CD4-positive, alpha-beta T cell treated with Interleukin-15 for 1 hour (primary cell): Measurements from ENCODE around the gene SRGAP3.

ENCODE experiments used
- DNase-seq: peaks from one replicate; pipeline ENCODE4 v3.0.0-alpha.2; 2020

The SRGAP3 gene

DNA sequence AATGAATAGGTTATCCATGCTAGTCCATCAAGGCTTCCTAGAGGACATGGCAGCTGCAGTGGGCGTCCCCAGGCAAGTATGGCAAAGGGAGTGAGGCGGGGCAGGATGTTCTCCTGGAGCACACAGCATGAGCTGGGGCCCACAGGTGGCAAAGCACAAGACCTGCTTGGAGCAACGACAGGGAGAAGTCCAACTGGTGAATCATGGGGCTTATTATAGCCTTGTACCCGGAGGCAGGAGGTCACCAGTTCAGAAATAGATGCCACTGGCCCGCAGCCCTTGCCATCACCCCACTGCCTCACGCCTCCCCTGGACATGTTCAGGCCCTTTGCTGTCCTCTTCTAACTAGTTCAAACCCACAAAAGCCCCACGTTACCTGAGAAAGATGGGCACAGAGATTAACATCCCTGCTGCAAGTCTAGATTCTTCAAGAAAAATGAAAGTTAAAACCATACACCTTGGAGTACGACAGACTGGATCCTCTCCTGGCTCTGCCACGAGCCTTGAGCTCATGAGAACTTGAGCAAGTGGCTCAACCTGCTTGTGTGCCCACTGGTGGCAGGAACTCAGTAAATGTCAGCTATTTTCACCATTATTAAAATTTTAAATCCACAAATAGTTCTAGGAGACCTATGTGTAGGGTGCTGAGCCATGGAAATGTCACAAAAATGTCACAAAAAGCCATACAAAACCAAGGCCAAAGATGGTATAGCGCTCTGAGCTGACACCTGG, 1.8 kb upstream of the SRGAP3 start:
- DNase-seq: no peak

DNA sequence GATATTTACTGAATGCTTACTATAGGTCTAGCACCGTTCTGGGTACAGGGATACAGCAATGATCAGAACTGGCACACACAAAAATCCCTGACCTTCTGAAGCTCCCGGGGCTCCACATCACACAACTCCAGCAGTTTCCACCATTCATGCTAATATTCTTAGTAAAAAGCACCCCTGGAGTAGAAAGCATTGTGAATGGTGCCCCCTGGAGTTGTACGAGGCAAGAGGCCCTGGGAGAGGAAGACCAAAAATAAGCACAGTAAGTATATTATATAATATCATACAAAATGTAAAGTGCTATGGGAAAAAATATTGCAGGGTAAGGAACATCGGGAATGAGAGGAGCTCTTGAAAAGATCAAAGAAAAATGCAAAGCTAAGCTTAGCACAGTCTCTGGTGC, 790 bp upstream of the SRGAP3 start:
- no peak for DNase-seq

DNA sequence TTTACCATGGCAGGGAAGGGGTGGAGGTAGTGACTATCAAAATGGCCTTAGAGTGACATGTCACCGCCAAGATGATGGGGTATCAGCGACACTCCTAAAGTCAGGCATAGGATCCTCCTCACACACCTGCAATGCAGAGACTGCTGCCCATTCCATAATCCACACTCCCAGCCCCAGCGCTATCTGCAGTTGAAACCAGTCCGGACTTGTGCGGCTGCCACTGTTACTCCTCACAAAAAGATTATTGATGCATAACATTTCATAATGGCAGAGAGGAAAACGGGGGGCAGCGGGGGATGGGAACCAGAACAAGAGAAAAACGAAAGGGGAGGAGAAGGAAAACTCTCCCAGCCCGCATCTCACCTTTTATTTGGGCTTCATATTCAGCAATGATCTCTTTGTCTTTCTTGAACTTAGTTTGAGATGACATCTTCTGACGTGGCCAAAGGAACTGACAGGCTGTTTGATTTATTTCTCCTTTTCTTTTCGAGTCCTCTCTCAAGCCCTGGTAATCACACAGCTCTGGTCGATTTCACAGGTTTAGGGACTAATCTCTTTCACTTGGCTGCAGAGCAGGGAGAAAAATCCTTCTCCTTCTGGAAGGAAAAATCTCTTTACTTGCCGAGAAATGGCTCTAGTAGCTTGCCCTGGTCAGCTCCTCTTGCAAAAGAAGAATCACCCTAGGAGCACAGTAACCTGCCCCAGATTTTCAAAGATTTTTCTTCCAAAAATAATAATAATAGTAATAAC, 749 bp downstream of the SRGAP3 start:
- no peak for DNase-seq

DNA sequence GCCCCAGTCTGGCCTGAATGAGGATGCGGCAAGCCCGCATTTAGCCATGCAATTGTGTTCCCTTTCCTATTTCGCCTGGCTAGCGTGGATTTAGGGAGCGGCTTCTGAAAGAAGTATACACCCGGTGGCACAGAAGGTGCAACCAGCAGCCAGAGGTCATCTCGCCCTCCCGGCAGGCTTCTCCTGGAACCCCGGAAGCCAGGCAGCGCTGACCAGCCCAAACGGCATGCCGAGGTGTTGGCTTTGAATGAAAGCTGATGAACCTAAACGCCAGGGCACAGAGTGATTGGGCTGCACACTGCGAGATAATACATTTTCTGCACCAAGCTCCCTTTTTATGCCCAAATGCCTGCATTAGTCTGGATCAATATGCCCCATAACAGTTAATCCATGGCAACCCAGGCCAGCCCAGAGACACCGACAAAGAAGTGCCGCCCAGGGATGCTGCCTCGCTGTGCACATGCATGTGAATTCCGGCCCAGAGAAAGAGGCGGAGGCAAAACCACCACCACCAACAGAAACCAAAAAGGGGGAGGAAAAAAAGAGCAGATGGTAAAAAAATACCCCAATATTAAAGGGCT, 1.4 kb downstream of the SRGAP3 start:
- DNase-seq: no peak

DNA sequence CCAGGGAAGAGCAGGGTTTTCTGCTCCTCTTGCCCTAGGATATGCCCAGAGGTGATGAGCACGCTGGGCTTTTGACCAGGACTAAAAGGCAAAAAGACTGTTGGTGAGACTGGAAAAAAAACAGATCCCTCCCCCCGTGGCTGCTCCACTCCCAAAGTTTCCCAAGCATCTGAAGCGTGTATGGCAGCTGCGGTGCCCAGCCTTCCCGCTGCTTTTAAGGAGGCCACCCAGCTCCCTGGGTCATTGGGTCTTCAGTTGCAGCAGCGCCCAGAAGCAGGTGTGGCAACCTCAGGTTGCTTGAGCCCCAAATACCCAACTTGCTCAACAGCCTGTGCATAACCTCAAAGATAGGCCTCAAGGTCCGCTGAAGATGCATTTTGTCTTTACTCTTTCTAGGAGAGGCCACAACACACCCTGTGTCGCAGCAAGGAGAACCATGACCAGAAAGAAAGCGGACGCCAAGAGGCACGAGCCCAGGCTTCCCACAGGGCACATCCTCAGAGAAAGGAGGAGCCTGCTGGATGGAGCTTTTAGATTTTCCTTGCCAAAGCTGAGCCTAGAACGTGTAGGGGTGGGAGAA, 2.0 kb downstream of the SRGAP3 start:
- DNase-seq: no peak

DNA sequence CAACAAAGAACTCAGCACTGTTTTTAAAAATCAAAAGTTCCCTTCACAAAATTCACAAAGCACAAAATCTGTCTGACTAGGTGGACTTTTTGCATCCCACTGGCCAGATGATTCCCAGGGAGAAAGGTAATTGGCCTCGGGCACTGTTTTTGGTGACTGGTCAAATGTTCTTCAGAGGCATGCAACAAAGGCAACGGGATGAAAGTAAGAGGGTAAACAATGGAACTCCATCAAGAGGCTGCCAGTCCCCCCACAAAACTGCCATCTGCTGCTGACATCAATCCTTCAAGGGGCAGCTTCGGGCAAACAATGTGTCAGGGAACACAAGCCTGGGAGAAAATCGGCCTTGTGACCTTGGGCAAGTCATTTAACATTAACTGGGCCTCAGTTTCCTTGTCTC, 3.3 kb downstream of the SRGAP3 start:
- no peak for DNase-seq

DNA sequence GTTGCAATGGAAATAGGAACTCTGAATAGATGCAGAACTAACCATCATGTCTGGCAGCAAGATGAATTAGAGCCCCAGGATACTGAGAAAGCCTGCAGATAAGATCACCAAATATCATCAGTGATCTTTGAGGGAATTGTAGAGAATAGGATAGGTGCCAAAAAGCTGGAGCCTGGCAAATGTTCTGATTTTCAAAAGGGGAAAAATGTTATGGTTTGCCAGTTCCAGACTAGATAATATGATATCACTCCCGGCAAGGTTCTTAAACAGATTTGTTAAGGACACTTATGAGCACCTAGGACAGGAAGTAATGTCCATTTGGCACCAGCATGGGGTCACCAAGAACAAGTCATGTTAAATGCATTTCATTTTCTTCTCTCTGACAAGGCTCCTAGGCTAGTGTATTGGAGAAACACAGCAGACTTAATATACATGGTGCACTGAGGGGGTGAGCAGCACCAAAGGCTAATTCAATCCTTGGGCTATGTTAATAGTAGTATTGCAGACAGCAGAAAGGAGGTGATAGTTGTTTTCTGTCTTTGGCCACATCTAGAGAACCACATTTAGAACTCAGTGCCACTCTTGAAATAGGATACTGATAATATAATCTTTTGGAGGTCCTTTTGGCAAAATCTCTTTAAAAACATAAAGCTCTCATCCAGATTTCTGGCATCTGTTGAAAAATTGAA, 4.8 kb downstream of the SRGAP3 start:
- no peak for DNase-seq

DNA sequence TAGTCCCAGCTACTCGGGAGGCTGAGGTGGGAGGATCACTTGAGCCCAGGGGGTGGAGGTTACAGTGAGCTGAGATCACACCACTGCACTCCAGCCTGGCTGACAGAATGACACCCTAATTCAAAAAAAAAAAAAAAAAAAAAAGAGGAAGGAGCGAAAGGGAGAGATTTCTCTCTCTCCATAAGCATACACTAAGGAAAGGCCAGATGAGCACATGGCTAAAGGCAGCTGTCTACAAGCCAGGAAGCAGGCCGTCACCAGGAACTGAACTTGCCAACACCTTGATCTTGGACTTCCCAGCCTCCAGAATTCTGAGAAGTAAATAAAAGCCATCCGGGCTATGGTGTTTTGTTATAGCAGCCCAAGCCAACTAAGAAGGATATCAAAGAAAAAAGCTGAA, 7.5 kb downstream of the SRGAP3 start:
- no peak for DNase-seq

DNA sequence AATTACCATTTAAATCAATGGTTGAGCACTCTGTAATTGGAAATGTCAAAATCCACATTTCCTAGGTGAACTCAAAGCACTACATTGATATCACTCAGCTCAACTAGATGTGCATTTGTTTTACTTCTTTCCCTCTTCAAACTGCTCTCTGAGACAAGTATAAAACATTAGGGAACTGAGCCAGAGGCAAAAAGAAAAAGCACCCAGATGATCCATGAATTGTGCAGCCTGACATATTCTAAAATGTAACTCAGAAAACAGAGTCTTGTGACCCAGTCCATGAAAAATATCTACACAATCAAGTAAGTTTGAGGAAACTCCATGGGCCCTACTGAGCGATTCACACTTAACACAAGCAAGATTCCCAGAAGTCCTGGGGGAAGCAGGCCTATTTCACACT, 9.8 kb downstream of the SRGAP3 start:
- no peak for DNase-seq

DNA sequence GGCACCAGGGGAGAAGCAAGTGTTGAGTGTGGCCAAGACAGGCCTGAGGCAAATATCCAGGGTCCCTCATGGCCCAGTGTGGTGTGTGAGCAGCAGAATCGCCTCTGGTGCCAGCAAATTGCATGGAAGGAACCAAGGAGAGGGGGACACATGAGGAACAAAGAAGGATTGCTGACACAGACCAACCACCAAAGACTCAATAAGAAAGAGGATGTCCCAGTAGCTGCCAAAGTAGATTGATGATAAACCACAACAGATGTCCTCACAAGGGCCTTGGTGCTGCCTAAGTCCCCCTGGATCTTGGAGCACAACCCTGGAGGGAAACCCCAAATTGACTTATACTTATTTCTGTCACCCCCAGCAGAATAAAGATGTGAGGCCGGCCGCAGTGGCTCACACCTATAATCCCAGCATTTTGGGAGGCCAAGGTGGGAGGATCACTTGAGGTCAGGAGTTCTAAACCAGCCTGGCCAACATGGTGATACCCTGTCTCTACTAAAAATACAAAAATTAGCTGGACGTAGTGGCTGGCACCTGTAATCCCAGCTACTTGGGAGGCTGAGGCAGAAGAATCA, 10.6 kb downstream of the SRGAP3 start:
- DNase-seq: no peak

DNA sequence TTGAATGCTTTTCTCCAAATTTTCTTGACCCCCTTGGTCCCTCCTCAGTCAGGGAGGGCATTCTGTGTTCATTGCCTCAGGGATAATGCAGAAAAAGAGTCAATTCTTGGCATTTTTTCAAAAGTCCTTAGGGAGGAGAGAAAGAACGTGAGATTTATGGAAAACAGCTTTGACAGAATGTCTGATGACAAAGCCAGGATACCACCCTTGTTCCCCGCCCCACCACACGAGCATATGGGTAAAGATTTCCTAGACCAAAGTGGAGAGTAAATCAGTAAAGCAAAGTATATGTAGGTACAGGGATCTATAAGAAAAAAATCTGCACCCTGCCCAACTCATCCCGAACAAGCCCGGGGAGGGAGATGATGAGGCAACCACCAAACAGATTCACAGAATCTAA, 11.2 kb downstream of the SRGAP3 start:
- no peak for DNase-seq

DNA sequence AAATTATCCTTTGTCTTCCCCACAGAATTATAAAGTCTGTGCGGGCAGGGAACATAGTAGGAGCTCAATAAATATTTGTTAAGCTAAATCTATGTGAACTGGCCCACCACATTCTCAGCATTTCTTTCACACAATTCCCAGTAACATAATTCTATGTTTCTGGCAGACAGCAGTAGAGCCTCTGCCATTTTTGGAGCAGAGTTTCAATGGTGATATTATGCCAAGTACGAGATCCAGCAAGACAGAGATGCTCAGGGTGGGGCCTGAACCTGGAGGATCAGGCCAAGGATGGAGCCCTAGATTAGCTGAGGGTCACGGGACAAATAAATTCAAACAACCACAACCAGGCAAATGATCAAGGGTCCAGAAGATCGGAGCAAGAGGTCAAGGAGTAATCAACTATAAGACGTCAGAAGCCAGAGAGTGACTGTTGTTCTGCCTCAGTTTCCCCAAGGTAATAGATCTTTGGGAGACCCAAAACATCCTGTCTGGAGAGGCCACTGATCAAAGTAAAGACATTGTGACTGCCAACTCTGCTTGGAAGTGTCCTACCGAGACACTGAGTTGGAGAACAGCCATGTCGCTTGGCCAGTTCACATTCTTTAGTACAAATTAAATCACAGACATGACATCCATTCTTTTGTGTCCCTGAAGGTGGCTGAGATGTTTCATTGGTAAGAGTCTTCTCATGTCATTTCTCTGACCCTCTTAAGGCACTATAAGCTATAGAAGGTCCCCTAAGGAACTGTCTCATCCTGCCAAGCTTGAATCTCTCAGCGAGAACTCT, 15.4 kb downstream of the SRGAP3 start:
- no peak for DNase-seq

DNA sequence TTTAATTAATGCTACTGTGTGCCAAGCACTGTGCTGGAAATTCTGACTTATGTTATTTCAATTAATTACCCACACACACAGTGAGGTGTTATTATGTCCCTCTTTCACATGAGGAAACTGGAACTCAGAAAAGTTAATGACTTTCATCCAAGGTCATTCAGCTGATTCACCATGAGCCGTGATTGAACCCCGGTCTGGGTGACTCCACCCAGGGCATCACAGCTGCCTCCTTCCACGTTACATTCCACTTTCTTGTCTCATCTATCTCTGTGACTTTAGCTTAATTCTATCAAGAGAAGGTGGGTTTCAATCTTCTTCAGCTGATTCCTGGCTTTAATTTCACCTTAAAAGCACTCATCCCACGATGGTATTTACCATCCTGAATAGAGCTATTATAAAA, 16.3 kb downstream of the SRGAP3 start:
- no peak for DNase-seq

DNA sequence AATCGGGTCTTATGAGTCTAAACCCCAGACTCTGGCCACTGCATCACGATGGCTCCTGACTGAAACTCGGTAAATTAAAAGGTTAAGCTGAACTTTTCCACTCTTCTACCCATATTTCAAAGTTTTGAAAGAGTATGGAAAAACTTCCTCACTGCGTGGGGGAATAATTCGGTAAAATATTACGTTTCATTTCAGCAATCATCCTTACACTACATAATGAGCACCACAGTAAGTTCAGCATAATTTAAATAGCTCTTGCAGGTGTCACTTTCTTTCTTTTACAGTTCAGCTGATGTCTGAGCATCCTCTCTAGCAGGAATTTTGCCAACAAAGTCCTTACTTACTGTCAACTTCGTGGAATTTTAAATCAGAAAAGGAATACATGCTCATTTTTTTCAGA, 17.5 kb downstream of the SRGAP3 start:
- no peak for DNase-seq

DNA sequence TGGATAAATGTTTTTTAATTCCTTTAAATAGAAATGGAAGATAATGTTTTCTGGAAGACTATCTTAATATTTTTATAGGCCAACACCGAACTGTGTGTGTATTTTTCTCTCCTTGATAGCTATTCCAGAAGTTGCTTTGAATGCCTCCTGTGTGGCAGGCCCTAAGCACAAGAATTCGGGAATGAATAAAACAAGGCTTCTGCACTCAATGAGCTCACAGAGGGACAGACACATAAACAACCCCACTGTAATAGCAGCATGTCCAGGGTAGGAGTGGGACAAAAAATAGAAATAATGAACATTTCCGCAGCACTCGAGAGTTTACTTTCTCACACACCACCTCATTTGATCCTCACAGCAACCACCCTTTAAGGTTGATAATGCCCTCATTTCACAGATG, 18.0 kb downstream of the SRGAP3 start:
- DNase-seq: no peak

DNA sequence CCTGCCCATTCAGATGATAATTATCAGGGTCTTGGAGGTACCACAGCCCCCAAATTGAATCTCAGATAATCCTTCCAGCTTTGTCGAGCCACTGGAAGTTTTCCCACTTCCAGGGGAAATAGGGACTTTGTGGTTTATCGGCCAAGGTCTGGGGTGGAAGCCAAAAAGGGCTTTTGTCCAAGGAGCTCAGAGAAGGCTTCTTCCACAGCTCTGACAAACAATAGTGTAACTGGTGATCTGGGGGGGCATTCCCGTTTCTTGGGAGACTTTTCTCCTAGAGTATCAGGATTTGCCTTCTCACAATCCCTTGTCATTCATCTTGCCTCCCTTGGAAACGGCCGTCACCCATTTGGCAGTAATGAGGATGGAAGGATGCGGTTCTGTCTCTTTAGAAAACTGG, 18.4 kb downstream of the SRGAP3 start:
- no peak for DNase-seq

DNA sequence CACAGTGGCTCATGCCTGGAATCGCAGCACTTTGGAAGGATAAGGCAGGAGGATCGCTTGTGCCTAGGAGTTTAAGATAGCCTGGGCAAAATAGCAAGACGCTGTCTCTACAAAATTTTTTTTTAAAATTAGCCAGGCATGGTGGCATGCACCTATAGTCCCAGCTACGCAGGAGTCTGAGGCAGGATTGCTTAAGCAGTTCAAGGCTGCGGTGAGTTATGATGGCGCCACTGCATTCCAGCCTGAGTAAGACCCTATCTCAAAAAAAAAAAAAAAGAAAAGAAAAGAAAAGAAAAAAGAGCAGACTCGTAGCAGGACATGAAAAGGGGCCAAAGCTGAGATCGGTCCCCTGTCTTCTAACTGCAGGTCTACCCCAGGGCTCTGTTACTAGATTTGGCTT, 18.9 kb downstream of the SRGAP3 start:
- DNase-seq: no peak

DNA sequence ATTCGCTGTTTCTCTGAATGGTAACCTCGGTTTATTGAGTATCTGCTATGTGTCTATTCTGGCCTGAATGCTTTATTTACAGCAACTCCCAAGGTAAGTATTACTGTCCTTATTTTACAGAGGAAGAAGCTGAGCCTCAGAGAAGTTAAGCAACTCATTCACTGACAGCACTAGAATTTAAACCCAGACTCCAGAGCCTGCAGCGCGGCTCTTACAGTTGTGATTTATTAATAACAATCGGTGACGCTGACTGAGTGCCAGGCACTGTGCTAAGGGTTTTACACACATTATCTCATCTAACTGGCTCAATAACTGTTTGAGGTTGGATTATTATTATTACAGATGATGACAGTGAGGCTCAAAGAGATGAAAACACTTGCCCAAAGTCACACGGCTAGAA, 19.6 kb downstream of the SRGAP3 start:
- no peak for DNase-seq

DNA sequence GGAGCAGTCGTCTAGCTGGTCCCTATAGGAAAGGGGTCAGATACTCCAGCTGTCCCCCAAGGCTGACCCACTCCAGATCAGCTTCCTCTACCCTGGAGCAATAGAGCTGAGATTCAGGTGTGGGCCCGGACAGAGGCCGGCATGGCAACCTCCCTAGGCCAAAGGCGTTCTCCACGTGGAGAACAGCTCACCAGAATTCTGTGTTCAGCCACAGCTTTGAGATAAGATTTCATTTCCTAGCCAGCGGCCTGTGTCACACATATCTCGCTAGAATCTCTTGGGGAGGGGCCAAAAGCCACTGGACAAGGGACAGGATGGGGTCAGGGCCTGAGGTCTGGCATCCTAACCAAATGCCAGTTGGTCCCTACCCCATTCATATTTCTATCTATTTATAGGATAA, 20.1 kb downstream of the SRGAP3 start:
- DNase-seq: no peak

DNA sequence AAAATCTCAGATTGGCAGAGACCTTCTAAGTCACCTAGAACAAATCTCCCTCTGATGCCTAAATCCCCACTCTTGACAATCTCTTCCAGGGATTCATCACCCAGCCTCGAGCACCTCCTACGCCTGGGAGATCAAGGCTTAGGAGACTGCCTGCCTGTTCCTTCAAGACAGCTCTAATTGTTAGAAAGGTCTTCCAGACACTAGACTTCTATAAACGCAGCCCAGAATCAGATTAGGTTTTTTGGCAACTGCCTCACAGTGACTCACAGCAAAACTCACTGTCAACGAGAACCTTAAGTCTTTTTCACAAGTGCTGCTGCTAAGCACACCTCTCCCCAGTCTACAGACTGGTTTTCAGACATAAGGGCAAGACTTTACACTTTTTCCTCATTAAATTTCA, 23.1 kb downstream of the SRGAP3 start:
- DNase-seq: no peak

DNA sequence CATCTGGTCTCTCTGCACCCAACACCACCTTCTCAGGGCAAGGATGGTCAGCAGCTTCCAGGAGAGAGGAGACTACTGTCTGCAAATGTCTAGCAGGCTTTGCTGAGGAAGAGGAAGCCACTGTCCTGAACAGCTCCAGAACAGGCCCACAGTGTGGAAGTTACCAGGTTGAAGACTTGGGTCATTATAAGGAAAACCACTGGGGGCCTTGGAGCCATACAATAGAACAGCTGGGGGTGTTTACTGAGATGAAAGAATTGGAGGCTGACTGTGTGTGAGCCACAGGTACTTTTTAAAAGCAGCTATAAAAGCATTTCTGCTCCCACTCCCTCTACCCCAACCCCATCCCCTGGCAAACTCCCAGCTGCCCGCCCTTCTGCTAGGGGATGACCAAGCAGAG, 24.2 kb downstream of the SRGAP3 start:
- DNase-seq: no peak

DNA sequence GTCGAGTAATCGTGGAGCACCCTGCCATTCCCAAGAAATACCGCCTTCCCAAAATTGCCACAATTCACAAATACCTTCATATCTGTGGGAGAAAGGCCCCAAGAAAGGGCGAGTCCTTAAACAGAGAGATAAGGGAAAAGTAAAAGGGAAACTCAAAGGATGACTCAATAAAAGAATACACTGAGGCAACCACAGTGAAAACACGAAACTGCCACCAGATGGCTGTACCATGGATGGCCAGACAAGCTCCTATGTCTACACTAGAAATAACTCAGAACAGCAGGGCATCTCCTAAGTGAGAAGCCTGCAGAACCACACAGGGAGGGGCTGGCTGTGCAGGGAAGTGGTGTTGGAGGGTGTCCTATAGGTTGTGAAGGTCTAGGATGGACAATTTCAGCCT, 25.0 kb downstream of the SRGAP3 start:
- DNase-seq: no peak
